Measurements from ENCODE around the gene ANKRD33B.
"Not testable (repeated sequence)": the region's sequence is repeated elsewhere in the genome, so short reads cannot be mapped to it uniquely, and the experiment has no call there.

- TF ChIP-seq ZNF33A (CRISPR knock-in tag; IDR thresholded peaks at IDR 0.05; ENCODE audit: borderline replicate concordance); RXRA (CRISPR knock-in tag; IDR thresholded peaks at IDR 0.05); RBFOX2 (IDR thresholded peaks at IDR 0.05; ENCODE audit: low read depth, low read length); ZBTB26 (CRISPR knock-in tag; IDR thresholded peaks at IDR 0.05; ENCODE audit: borderline replicate concordance); YY1 (IDR thresholded peaks at IDR 0.05; ENCODE audit: insufficient read depth, insufficient replicate concordance, low read depth, low read length); ATF1 (CRISPR knock-in tag; IDR thresholded peaks at IDR 0.05); FOXK1 (CRISPR knock-in tag; IDR thresholded peaks at IDR 0.05; ENCODE audit: borderline replicate concordance, low read depth); ZNF550 (CRISPR knock-in tag; IDR thresholded peaks at IDR 0.05; ENCODE audit: borderline replicate concordance); E2F5 (CRISPR knock-in tag; conservative IDR thresholded peaks at IDR 0.05); CEBPG (CRISPR knock-in tag; IDR thresholded peaks at IDR 0.05); POLR2A (IDR thresholded peaks at IDR 0.05; ENCODE audit: insufficient read depth in 1 of 2, low read depth in 2 of 2, low read length in 2 of 2): not testable (repeated sequence)
- TF ChIP-seq, protein P1, sequence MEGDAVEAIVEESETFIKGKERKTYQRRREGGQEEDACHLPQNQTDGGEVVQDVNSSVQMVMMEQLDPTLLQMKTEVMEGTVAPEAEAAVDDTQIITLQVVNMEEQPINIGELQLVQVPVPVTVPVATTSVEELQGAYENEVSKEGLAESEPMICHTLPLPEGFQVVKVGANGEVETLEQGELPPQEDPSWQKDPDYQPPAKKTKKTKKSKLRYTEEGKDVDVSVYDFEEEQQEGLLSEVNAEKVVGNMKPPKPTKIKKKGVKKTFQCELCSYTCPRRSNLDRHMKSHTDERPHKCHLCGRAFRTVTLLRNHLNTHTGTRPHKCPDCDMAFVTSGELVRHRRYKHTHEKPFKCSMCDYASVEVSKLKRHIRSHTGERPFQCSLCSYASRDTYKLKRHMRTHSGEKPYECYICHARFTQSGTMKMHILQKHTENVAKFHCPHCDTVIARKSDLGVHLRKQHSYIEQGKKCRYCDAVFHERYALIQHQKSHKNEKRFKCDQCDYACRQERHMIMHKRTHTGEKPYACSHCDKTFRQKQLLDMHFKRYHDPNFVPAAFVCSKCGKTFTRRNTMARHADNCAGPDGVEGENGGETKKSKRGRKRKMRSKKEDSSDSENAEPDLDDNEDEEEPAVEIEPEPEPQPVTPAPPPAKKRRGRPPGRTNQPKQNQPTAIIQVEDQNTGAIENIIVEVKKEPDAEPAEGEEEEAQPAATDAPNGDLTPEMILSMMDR (CRISPR knock-in tag; IDR thresholded peaks at IDR 0.05): not testable (repeated sequence)
- TF ChIP-seq, protein P2, sequence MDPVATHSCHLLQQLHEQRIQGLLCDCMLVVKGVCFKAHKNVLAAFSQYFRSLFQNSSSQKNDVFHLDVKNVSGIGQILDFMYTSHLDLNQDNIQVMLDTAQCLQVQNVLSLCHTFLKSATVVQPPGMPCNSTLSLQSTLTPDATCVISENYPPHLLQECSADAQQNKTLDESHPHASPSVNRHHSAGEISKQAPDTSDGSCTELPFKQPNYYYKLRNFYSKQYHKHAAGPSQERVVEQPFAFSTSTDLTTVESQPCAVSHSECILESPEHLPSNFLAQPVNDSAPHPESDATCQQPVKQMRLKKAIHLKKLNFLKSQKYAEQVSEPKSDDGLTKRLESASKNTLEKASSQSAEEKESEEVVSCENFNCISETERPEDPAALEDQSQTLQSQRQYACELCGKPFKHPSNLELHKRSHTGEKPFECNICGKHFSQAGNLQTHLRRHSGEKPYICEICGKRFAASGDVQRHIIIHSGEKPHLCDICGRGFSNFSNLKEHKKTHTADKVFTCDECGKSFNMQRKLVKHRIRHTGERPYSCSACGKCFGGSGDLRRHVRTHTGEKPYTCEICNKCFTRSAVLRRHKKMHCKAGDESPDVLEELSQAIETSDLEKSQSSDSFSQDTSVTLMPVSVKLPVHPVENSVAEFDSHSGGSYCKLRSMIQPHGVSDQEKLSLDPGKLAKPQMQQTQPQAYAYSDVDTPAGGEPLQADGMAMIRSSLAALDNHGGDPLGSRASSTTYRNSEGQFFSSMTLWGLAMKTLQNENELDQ (CRISPR knock-in tag; IDR thresholded peaks at IDR 0.05; ENCODE audit: borderline replicate concordance): not testable (repeated sequence)
- TF ChIP-seq, protein P3, sequence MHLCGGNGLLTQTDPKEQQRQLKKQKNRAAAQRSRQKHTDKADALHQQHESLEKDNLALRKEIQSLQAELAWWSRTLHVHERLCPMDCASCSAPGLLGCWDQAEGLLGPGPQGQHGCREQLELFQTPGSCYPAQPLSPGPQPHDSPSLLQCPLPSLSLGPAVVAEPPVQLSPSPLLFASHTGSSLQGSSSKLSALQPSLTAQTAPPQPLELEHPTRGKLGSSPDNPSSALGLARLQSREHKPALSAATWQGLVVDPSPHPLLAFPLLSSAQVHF (CRISPR knock-in tag; IDR thresholded peaks at IDR 0.05): not testable (repeated sequence)
Observed at GRCh38 chr5:10549123-10549514, 14.8 kb upstream of the ANKRD33B start.
